ENCODE data around the gene CHMP3.
A peak's percentile ranks its signal among the peaks of the same experiment; 100 is the strongest.
"Not testable (repeated sequence)": the region's sequence is repeated elsewhere in the genome, so short reads cannot be mapped to it uniquely, and the experiment has no call there.

CHMP3 gene

DNA sequence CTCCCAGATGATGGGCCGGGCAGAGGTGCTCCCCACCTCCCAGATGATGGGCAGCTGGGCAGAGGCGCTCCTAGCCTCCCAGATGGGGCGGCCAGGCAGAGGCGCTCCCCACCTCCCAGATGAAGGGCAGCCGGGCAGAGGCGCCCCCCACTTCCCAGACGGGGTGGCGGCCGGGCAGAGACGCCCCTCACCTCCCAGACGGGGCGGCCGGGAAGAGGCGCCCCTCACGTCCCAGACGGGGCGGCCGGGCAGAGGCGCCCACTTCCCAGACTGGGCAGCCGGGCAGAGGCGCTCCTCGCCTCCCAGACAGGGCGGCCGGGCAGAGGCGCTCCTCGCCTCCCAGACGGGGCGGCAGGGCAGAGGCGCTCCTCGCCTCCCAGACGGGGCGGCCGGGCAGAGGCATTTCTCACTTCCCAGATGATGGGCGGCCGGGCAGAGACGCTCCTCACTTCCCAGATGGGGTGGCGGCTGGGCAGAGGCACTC, 14.3 kb downstream of the CHMP3 start:
- DNase-seq = not testable (repeated sequence)

DNA sequence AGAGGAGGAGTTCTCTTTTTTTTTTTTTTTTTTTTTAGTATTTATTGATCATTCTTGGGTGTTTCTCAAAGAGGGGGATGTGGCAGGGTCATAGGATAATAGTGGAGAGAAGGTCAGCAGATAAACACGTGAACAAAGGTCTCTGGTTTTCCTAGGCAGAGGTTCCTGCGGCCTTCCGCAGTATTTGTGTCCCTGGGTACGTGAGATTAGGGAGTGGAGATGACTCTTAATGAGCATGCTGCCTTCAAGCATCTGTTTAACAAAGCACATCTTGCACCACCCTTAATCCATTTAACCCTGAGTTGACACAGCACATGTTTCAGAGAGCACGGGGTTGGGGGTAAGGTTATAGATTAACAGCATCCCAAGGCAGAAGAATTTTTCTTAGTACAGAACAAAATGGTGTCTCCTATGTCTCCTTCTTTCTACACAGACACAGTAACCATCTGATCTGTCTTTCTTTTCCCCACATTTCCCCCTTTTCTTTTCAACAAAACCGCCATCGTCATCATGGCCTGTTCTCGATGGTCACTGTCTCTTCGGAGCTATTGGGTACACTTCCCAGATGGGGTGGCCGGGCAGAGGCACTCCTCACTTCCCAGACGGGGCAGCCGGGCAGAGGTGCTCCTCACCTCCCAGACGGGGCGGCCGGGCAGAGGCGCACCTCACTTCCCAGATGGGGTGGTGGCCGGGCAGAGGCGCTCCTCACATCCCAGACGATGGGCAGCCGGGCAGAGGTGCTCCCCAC, 14.9 kb downstream of the CHMP3 start:
- not testable (repeated sequence) for DNase-seq

DNA sequence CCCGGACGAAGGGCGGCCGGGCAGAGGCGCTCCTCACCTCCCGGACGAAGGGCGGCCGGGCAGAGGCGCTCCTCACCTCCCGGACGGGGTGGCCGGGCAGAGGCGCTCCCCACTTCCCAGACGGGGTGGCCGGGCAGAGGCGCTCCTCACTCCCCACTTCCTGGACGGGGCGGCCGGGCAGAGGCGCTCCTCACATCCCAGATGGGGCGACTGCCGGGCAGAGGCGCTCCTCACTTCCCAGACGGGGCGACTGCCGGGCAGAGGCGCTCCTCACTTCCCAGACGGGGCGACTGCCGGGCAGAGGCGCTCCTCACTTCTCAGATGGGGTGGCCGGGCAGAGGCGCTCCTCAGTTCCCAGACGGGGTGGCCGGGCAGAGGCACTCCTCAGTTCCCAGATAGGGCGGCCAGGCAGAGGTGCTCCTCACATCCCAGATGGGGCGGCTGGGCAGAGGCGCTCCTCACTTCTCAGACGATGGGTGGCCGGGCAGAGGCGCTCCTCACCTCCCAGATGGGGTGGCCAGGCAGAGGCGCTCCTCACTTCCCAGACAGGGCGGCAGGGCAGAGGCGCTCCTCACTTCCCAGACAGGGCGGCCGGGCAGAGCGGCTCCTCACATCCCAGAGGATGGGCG, 17.8 kb downstream of the CHMP3 start:
- DNase-seq = not testable (repeated sequence)

DNA sequence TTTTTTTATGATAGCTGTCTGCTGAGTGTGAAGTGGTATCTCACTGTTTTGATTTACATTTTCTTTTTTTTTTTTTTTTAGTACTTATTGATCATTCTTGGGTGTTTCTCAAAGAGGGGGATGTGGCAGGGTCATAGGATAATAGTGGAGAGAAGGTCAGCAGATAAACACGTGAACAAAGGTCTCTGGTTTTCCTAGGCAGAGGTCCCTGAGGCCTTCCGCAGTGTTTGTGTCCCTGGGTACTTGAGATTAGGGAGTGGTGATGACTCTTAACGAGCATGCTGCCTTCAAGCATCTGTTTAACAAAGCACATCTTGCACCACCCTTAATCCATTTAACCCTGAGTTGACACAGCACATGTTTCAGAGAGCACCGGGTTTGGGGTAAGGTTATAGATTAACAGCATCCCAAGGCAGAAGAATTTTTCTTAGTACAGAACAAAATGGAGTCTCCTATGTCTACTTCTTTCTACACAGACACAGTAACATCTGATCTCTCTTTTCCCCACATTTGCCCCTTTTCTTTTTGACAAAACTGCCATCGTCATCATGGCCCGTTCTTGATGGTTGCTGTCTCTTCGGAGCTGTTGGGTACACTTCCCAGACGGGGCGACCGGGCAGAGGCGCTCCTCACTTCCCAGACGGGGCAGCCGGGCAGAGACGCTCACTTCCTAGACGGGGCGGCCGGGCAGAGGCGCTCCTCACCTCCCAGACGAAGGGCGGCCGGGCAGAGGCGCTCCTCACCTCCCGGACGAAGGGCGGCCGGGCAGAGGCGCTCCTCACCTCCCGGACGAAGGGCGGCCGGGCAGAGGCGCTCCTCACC, 18.8 kb downstream of the CHMP3 start:
- DNase-seq = not testable (repeated sequence)

DNA sequence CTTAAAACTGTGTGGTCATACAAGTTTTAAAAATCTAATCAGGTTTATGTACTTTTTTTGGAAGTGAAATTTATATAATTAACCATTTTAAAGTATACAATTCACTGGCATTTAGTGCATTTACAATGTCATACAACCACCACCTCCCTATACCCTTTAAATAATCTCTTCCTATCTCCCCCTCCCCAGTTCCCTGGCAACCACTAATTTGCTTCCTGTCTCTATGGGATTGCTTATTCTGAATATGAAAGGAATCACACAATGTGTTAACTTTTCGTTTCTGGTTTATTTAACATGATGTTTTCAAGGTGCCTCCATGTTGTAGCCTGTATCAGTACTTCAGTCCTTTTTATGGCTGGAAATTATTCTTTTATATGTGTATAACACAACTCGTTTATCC, 19.4 kb downstream of the CHMP3 start:
- no peak for DNase-seq

DNA sequence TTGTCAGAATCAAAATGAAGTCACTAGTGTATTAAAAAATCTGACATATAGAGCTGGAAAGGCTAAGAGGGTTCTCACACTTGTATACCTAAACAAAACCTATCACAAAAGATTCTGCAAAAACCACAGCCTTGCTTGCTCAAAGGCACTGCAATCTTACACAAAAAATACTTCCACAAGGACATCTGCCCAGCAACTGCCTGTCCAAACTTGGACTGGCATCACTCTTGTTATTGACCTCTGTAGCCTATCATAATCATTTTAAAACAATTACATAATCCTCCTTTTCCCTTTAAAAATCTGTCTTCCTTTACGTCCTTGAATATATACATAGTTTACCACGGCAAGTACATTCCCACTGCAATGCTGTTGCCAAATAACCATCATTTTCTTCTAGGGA, 19.9 kb downstream of the CHMP3 start:
- no peak for DNase-seq

DNA sequence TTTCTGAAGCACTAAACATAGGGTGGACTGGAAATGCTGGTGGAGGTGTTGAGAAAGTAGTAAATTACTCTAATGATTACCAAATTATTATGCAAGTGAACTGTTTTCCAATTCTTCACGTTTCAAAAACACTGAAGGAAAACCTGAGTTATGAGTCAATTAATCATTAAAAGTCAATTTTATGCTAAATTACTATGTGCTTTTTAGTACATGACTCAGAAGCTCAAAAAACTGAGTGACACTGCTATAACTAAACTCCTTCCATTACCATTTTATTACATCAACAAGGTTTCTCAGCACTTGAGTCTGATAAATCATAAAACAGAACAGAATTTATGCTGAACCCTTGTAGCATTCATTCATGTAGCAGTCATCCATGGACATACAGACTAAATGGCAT, 20.4 kb downstream of the CHMP3 start:
- DNase-seq = no peak

DNA sequence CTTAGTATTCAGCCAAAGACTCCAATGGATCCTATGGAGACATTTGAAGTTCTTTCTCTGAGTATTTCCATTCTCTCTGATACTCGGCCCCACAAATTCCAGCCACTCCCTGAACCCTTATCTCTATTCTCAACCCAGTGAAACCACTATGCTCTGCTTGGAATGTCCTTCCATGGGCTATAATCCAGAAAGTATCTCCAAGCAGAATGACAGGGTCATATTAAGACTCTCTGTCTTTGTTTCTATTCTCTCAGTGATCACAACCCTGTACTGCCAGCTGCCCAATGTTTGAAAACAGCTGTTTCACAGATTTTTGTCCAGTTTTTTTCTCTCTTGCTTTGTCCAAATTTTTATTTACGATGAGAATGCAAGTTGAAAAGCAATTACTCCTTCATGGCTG, 21.9 kb downstream of the CHMP3 start:
- no peak for DNase-seq

DNA sequence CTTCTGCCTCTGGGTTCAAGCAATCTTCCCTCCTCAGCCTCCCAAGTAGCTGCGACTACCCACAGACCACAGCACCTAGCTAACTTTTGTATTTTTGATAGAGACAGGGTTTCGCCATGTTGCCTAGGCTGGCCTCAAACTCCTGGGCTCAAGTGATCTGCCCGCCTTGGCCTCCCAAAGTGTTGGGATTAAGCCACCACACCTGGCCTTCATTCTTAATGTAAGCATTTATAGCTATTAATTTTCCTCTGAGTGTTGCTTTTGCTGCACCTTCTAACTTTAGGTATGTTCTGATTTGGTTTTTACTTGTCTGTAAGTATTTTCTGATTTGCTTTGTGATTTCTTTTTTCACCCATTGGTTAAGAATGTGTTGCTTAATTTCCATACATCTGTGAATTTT, 29.7 kb downstream of the CHMP3 start:
- DNase-seq = no peak

DNA sequence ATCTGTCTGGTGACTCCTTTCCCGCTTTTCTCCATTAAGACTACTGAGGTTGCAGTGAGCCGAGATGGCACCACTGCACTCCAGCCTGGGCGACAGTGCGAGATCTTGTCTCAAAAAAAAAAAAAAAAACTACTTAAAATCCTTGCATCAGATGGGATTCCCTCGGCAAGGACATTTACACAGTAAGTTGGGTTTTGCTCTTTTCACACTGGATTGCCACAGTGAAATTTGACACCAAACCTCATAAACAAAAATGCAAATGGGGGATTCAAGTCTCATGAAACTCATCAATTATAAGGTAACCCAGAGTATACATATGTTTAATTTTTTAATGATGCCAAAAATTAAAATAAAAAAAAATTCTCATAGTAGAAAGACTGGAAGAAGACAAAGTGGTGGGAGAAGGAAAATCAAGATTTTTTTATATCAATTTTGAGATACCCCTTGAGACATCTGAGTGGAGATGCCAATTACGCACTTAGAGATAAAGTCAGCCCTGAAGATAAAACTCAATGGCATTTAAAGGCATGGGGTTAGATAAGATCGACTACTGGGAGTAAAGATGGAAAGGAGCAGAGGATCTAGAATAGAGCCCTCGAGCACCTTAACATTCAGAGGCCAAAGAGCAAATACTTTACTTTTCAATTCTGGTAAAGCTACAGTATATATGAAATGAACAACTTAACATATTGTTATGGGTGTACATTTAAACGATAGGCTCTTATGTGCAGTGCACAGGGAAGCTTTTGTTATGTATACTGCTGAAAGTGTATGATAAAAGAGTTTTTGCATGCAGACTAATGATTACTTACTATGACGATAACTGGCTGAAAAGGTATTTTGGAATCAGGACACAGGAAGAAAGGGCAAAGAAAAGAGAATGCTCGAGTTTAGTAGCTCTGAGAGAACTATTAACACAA, 37.6 kb downstream of the CHMP3 start:
- no peak for DNase-seq

DNA sequence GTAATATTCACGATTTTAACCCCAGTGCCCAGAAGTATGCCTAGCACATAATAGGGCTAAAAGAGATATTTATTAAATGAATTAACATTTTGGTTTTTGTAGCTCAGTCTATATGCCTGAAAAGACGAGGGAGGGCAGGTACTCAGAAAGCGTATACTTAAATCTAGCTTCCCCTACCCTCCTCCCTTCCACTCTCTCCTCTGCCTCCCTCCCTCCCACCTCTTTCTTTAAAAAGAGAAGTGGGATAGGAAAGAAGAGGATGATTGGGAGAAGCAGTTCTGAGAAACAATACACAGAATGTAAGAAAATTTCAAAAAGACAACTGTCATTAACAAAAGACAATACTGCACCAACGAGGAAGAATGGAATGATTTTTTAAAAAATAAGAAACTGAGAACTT, 39.8 kb downstream of the CHMP3 start:
- no peak for DNase-seq

DNA sequence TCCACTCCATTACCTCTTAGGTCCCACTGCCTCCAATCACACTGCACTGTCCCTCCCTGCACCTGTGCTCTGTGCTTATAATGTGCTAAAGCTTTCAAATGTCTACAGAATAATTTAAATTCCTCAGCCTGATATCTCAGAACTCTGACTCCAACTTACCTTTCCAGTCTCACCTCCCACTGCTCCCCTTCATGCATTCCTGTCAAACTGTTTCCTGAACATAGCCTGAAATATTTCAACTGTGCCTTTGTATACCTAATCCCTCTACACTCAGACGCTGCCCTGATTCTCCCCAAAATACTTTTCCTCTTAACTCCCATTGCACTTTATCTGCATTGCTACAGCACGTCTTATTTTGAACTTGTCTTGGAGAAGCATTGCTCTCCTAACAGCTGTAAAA, 40.5 kb downstream of the CHMP3 start:
- DNase-seq = no peak

DNA sequence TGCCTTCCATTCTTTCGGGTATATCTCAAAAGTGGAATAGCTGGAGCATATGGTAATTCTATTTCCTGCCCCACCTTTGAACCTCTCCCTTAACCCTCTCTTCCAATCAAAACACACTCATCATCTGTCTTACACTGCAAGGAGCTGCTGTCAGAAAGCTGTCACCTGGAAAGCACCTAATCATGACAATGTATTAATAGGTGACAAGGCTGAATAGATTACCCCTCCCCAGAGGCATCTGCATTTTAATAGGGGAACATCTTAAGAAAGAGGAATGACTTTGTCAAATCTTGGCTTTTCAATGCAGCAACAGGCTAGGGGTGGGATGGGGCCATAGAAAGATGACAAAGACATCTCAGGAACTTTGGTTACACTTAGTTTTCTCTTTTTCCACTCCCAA, 41.3 kb downstream of the CHMP3 start:
- DNase-seq = no peak

DNA sequence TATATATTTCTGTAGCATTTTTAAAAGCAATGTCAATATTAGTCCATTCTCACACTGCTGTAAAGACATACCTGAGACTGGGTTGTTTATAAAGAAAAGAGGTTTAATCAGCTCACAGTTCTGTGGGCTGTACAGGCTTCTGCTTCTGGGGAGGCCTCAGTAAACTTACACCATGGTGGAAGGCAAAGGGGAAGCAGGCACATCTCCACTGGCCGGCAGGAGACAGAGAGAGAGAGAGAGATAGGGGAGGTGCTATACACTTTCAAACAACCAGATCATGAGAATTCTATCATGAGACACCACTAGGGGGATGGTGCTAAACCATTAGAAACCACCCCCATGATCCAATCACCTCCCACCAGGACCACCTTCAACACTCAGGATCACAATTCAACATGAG, 43.1 kb downstream of the CHMP3 start:
- DNase-seq = no peak

DNA sequence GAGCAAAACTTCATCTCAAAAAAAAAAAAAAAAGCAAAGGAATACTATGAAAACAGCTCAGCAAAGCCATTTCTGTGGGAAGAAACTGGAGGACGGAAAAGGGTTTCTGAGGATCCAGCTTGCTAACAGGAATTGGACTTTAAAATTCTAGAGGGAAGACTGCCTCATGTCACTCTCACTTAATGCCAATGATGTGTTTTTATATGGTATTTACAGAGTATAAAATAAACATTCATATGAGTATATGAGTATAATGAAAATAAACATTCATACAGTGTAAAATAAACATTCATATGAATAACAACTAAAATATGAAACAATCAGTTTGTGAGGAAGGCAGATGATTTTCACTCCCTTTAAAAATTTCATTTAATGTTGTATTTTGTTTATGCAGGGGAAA, 43.9 kb downstream of the CHMP3 start:
- no peak for DNase-seq

DNA sequence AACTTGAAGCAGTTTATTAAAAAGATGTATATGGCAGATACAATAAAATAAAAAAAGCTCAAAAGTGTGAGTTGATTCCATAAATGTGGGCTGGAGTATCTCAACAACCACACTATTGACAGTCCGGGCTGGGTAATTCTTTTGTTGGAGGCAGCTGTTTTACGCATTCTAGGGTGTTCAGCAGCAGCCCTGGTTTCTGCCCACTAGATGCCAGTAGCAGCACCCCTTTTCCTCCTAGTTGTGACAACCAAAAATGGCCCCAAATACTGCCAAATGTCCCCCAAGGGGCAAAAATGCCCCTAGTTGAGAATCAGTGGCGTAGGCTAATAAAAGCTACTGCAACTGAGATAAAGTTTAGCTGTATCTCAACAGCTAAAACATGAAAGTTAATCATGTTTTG, 44.8 kb downstream of the CHMP3 start:
- DNase-seq = peak; percentile 30 to 51

DNA sequence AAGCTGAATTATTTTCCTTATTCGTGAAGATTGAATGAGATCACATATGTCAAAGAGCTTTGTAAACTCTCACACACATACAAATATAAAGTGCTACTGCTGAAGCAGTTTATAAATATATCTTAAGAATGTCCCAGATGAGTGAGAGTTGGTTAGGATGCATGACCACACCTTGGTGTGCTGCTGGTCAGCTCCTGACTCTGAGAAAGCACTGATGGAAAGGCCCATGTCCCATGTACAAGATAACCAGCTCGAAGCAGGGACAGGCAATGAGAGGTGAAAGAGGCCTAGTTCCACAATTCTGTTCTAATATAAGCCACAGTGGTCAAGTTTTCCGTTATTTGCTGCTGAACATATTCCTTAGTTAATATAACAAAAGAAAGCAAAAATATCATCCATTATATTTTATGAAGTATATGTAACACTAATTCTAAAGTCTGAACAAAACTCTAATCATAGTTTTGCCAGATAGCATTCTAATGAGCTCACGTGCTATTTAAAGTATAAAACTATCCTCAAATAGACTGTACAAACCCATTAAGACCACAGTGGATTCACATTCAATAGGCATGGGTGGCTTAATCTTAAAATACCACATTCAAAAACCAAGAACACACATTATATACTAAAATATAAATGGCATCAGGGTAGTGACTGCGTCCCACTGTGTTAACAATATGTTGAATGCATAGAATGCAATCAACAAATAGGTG, 49.1 kb downstream of the CHMP3 start:
- no peak for DNase-seq

DNA sequence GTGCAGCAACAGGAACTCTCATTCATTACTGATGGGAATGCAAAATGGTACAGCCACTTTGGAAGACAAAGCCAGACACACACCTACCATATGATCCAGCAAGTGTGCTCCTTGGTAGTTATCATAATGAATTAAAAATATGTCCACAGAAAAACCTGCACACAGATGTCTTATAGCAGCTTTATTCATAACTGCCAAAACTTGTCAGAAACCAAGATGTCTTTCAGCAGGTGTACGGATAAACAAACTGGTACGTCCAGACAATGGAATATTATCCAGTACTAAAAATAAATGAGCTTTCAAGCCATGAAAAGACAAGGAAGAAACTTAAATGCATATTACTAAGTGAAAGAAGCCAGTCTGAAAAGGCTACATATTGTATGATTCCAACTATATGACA, 50.4 kb downstream of the CHMP3 start:
- DNase-seq = no peak

DNA sequence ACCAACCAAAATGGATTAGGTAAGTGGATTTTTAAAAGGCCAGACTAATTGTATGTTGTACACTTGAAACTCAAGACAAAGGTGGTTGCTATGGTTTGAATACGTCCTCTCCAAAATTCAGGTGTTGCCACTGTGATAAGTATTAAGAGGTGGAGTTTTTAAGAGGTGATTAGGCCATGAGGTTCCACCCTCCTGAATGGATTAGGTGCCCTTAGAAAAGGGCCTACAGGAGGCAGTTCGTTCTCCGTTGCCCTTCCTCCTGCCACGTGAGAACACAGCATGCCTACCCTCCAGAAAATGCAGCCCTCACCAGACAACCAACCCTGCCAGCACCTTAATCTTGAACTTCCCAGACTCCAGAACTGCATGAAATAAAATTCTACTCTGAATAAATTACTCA, 51.2 kb downstream of the CHMP3 start:
- DNase-seq = no peak

DNA sequence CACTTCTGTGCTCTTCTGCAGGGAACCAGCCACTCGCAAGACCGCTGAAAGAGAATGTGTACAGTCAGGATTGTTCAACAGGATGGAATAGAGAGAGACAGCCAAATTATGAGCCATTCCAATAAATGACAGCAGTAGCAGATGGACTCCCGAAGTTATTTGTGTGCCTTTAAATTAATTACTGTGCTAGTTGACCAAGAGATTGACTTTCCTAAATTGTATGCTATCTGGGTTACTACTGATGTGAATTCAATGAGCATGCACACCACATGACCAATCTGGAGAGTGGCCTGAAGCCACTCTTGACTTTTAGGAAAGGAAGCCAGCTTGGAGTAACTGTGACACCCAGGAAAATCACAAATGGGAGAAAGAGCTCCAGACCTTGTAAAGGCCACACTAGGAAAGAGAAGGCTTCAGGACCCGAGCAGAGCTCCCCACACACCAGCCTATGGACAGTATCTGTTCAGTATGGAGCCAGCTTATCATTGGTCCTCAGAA, 52.8 kb downstream of the CHMP3 start:
- DNase-seq = no peak

DNA sequence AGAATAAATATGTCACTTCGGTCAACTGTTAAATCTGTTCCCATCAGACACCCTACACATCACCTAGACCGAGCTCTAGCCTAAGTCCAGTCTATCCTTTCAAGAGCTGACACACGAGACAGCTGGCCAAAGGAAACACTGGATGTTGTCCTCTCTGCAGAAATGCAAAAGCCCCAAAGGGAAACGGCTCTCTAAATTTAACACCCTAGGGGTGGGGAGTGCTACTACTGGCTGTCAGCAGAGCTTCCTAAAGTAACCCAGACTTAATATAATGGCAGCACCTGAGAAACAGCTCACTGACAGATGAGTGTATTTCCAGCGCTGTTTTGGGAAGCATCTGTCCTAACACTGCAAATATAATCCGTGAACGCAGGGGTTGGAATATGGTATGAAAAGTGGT, 55.6 kb downstream of the CHMP3 start:
- no peak for DNase-seq

All from CD4-positive, alpha-beta T cell treated with Interleukin-1 beta for 1 hour (primary cell).